Measurements from ENCODE around the gene LCMT2. TPM values are rescaled to one million over a fixed set of nuclear protein-coding genes. Genes with fewer than 3 reads are reported as not detected.
A peak's percentile ranks its signal among the peaks of the same experiment; 100 is the strongest.

LCMT2 gene
- total RNA-seq, 1 experiment from 2014 or later: 12.1 TPM

GRCh38 chr15:43275740-43276562, 54.4 kb downstream of the LCMT2 start:
- no peak for DNase-seq (ENCODE audit: low read depth, low spot score)
- no peak for ATAC-seq
- Histone ChIP-seq H3K36me3 (ENCODE audit: control insufficient read depth, insufficient read depth, low read length) (no peaks in the 10 kb centered on the region), H3K4me3 (ENCODE audit: low read depth in 2 of 2, low read length in 2 of 2) (no peak overlapping the region), H3K9me3 (ENCODE audit: control insufficient read depth, insufficient read depth, low read depth, low read length) (no peaks in the 10 kb centered on the region), H3K27me3 (ENCODE audit: control insufficient read depth, insufficient read depth, low read length) (no peaks in the 10 kb centered on the region), H3K27ac (ENCODE audit: low read length) (no peak overlapping the region), H3K4me1 (ENCODE audit: control insufficient read depth, insufficient read depth, low read length) (no peaks in the 10 kb centered on the region)
- intact Hi-C loops (cut with micrococcal nuclease; ENCODE audit: unreplicated experiment): no loop called here
- ChIA-PET CTCF (interaction anchor here (0.6 kb wide), 1 partner anchor 52 kb away, joined by 3 read pairs; no protein-coding TSS in a partner anchor), POLR2A (no interaction called here)
- no TSS peak for BruUV-seq (replicated peaks)
- in situ Hi-C loops (cut with HindIII; ENCODE audit: low pct_unique_long_range_greater_than_20kb, low sequenced_read_pairs): no loop called here
- TF ChIP-seq POLR2AphosphoS5 (IDR thresholded peaks at IDR 0.05; ENCODE audit: low read depth, low read length) (no peak), REST (IDR thresholded peaks at IDR 0.05; ENCODE audit: insufficient read depth in 1 of 2, low read depth in 2 of 2, low read length in 1 of 2) (no peak), TCF7L2 (IDR thresholded peaks at IDR 0.05; ENCODE audit: low read depth, low read length) (no peak), CTCF (IDR thresholded peaks at IDR 0.05) (no peak), SIN3A (IDR thresholded peaks at IDR 0.05; ENCODE audit: borderline replicate concordance, insufficient read depth, low read depth, low read length) (no peak)

- ChIA-PET POLR2A (no interaction called here), CTCF (no interaction called here)
- ATAC-seq: peak; percentile 41
- no TSS peak for BruUV-seq (replicated peaks)
- intact Hi-C loops (cut with micrococcal nuclease; ENCODE audit: unreplicated experiment) (no loop called here), in situ Hi-C loops (cut with HindIII; ENCODE audit: low pct_unique_long_range_greater_than_20kb, low sequenced_read_pairs) (no loop called here)
- Histone ChIP-seq H3K27me3 (ENCODE audit: control insufficient read depth, insufficient read depth, low read length) (no peaks in the 10 kb centered on the region), H3K27ac (ENCODE audit: low read length) (no peak overlapping the region), H3K9me3 (ENCODE audit: control insufficient read depth, insufficient read depth, low read depth, low read length) (no peaks in the 10 kb centered on the region), H3K4me3 (ENCODE audit: low read depth in 2 of 2, low read length in 2 of 2) (no peak overlapping the region), H3K4me1 (ENCODE audit: control insufficient read depth, insufficient read depth, low read length) (no peaks in the 10 kb centered on the region), H3K36me3 (ENCODE audit: control insufficient read depth, insufficient read depth, low read length) (no peaks in the 10 kb centered on the region)
- TF ChIP-seq TCF7L2 (IDR thresholded peaks at IDR 0.05; ENCODE audit: low read depth, low read length) (no peak), SIN3A (IDR thresholded peaks at IDR 0.05; ENCODE audit: borderline replicate concordance, insufficient read depth, low read depth, low read length) (no peak), POLR2AphosphoS5 (IDR thresholded peaks at IDR 0.05; ENCODE audit: low read depth, low read length) (no peak), REST (IDR thresholded peaks at IDR 0.05; ENCODE audit: insufficient read depth in 1 of 2, low read depth in 2 of 2, low read length in 1 of 2) (no peak), CTCF (IDR thresholded peaks at IDR 0.05) (no peak)
- DNase-seq (ENCODE audit: low read depth, low spot score): no peak
Observed at GRCh38 chr15:43274136-43274535, 56.2 kb downstream of the LCMT2 start.

Measured in Panc1 (cell line).